ENCODE data around the gene ADAMTS17.

- TF ChIP-seq TAF1 (IDR thresholded peaks at IDR 0.05; ENCODE audit: low read depth) (no peak), TCF12 (IDR thresholded peaks at IDR 0.05; ENCODE audit: low read depth) (no peak), REST (IDR thresholded peaks at IDR 0.05; ENCODE audit: low read depth) (no peak), RAD21 (IDR thresholded peaks at IDR 0.05; ENCODE audit: low read depth) (no peak), TEAD4 (IDR thresholded peaks at IDR 0.05) (no peak), MAX (IDR thresholded peaks at IDR 0.05) (no peak), CREB1 (IDR thresholded peaks at IDR 0.05; ENCODE audit: low read depth) (no peak), ZBTB7A (IDR thresholded peaks at IDR 0.05; ENCODE audit: low read depth) (no peak), EP300 (IDR thresholded peaks at IDR 0.05; ENCODE audit: borderline replicate concordance) (no peak), CEBPB (IDR thresholded peaks at IDR 0.05) (no peak), EGR1 (IDR thresholded peaks at IDR 0.05) (no peak), YY1 (IDR thresholded peaks at IDR 0.05; ENCODE audit: low read depth) (no peak), USF1 (IDR thresholded peaks at IDR 0.05) (no peak), NFIC (IDR thresholded peaks at IDR 0.05) (no peak)
Measured at GRCh38 chr15:100029868-100030479, 311.8 kb downstream of the ADAMTS17 start.

Measured in Ishikawa (cell line).